Measurements from ENCODE around the gene DDB1.

The DDB1 gene

GRCh38 chr11:61297341-61297740 is 35.6 kb downstream of the DDB1 start:
- peak; percentile 55 for DNase-seq (ENCODE audit: low read depth)
- no peak for TF ChIP-seq CTCF (IDR thresholded peaks at IDR 0.05; ENCODE audit: insufficient read depth, low read depth, low read length, missing control alignments)
- H3K4me3 ChIP-seq (ENCODE audit: low read length) = no peak overlapping the region

- H3K4me3 ChIP-seq (ENCODE audit: low read length) = no peak overlapping the region
- no peak for DNase-seq (ENCODE audit: low read depth)
- TF ChIP-seq CTCF (IDR thresholded peaks at IDR 0.05; ENCODE audit: insufficient read depth, low read depth, low read length, missing control alignments) = no peak
These were observed 37.3 kb downstream of the DDB1 start for GRCh38 chr11:61295596-61295926.

- H3K4me3 ChIP-seq (ENCODE audit: low read length) = peak within 1 kb of the TSS; percentile 60
- peak; percentile 10 for TF ChIP-seq CTCF (IDR thresholded peaks at IDR 0.05; ENCODE audit: insufficient read depth, low read depth, low read length, missing control alignments)
- peak; percentile 60 for DNase-seq (ENCODE audit: low read depth)
These were observed 37.9 kb downstream of the DDB1 start, which contains the start of gene VWCE for GRCh38 chr11:61294717-61295595. TSS of gene VWCE (minus strand) at chr11:61295316. CDS start at chr11:61295037, 279 bp downstream.

GRCh38 chr11:61293867-61294716 is 38.8 kb downstream of the DDB1 start:
- no peak for TF ChIP-seq CTCF (IDR thresholded peaks at IDR 0.05; ENCODE audit: insufficient read depth, low read depth, low read length, missing control alignments)
- peak; percentile 25 for DNase-seq (ENCODE audit: low read depth)

GRCh38 chr11:61292356-61292755 is 40.5 kb downstream of the DDB1 start:
- no peak for DNase-seq (ENCODE audit: low read depth)
- no peak overlapping the region for H3K4me3 ChIP-seq (ENCODE audit: low read length)
- TF ChIP-seq CTCF (IDR thresholded peaks at IDR 0.05; ENCODE audit: insufficient read depth, low read depth, low read length, missing control alignments) = no peak

More at GRCh38 chr11:61293867-61294716, 38.8 kb downstream of the DDB1 start:
- H3K4me3 ChIP-seq (ENCODE audit: low read length) = peak overlapping the region; percentile 60

- TF ChIP-seq CTCF (IDR thresholded peaks at IDR 0.05; ENCODE audit: insufficient read depth, low read depth, low read length, missing control alignments) = no peak
- DNase-seq (ENCODE audit: low read depth) = no peak
These were observed 41.8 kb downstream of the DDB1 start for GRCh38 chr11:61290905-61291690.

More at GRCh38 chr11:61290905-61291690, 41.8 kb downstream of the DDB1 start:
- H3K4me3 ChIP-seq (ENCODE audit: low read length) = no peak overlapping the region
